NCI-H1694 (cell line): ENCODE measurements around the gene CERS3.
A peak's percentile ranks its signal among the peaks of the same experiment; 100 is the strongest.

ENCODE experiments used
- DNase-seq: peaks from one replicate; lab custom pipeline; 2025; lab: John Stamatoyannopoulos, UW

Gene CERS3

DNA sequence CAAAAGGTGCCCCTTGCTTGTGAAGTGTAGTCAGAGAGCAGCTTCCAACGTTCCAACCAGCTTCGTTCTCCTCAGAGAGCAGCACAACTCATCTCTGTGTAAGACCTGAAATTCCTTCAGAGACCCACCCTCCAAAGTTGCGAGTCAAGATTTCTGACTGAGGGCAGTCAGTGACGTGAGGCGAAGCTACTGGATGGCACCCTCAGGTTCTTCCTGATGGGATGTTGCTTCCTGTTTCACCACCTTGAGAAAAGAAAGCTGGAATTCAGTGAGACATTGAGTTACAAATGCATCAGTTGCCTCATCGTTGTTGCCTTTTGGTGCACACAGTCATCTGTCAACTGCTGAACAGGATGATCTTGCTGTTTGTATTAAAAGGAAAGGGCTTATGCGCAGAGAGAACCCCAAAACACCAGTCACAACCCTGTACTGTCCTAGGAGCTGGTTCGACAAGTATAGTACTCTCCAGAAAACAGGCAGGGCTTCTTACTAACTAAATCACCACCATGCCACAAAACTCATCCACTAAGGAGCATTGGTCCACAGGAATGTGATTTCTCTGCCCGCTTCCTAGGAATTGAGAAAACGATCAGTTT is at the start of gene CERS3:
Gene CERS3, minus strand, starts transcription at position 118 of the 596 bp plus-strand sequence. CDS start 27,101 bp downstream, outside the sequence.
- DNase-seq: no peak

DNA sequence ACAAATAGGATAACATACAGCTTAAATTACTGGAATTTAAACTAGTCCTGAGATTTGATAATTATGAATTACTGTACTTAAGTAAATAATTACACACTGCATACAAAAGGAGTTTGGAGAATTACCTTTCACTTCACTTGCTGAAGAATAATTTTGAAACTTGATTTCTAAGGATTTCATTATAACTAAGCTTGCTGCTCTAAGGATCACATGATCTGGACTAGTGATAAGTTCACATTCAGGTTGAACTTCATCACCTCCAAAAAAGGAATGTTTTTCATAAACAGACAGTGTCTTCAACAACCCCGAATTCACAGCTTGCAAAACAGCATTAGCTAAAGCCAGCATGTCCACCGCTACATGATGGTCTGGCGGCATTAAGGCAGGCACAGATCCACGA is 44.8 kb upstream of the CERS3 start:
- no peak for DNase-seq

DNA sequence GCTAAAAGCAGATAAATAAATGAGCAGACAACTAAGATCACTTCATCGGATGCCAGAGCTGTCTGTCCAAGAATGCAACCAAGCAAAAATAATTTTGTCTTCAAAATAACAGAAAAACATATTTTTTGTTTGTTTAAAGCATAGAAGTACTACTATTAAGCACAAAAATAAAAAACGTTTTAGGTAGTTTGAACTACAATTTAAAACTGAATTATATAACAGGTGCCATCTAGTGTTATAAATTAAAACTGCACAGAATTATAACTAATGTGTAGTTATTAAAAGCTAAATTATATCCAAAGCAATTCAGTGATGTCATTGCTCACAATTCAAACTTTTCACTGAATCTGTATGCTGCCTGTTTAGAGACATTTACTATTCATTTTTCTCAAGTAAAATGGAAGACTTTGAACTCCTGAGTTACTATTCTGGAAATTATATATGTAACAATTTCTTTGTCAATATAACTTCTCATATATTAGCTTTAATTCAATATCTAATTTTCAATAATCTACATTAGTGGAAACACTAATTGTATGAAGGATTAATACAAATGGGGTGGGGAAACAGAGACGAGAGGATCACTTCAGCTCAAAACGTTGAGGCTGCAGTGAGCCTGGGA is 43.7 kb upstream of the CERS3 start:
- peak; percentile 35 for DNase-seq

GRCh38 chr15:100571592-100572167 is 42.9 kb upstream of the CERS3 start:
- no peak for DNase-seq

- no peak for DNase-seq
These were observed 42.1 kb upstream of the CERS3 start for GRCh38 chr15:100570735-100571313.

GRCh38 chr15:100570275-100570674 is 41.5 kb upstream of the CERS3 start:
- DNase-seq: no peak

DNA sequence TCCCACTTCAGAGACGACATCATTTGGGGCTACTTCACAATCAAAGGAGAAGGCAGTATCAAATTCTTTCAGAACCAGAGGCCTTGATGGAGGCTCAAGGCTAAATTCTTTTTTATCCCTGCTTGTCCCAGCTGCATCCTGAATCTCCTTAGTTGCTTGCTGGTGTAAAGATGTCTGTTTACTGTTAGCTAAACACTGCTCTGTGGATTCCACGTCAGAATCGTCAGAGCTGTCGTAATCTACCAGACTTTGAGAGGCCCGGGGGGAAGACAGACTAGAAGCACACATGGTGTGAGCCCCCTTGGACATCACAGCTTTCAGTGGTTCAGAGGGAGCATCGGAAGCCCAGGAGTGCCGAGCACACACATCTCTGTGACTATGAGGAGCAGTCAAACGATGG is 40.6 kb upstream of the CERS3 start:
- DNase-seq: no peak

DNA sequence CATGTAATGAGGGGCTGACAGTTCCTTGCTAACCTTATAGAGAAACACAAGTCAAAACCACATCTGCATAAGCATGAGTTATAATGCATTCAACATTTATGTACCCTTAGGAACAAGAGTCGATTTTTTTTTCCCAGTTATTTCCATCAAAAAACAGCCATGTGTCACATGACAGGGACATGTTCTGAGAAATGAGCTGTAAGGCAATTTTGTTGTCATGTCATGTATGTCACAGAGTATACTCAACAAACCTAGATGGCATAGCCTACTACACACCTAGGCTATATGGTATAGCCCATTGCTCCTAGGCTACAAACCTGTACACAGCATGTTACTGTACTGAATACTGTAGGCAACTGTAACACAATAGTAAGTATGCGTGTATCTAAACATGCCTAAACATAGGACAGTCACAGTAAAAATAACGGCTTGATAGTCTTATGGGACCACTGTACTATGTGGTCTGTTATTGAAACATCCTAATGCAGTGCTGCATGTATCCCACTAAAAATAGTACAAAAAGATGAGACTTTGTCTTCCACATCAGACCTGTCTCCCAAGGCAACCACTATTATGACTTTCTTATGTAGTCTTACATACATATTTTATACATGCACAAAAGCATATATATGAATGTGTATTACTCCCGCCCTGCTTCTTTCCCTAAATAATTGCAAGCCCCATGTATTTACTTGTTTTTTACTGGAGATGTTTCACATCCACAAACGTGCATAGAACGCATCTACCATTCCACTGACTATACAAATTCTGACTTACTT is 38.3 kb upstream of the CERS3 start:
- DNase-seq: no peak

DNA sequence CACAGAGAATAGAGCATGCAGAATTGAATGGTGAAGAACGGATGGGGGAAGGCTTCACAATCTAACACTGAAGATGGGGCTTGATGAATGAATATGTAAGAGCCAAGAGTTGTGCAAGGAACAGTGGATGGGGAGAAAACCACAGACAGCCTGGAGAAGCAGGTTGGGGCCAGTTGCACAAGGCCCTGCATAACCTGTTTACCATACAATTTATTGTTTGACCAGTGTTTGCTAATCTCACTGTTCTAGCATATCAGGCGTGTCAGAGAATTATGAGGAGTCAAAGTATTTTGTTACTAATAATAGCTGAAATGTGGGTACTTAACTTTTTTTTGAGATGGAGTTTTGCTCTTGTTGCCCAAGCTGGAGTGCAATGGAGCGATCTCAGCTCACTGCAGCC is 36.8 kb upstream of the CERS3 start:
- no peak for DNase-seq

GRCh38 chr15:100560323-100560722 is 31.6 kb upstream of the CERS3 start:
- no peak for DNase-seq

DNA sequence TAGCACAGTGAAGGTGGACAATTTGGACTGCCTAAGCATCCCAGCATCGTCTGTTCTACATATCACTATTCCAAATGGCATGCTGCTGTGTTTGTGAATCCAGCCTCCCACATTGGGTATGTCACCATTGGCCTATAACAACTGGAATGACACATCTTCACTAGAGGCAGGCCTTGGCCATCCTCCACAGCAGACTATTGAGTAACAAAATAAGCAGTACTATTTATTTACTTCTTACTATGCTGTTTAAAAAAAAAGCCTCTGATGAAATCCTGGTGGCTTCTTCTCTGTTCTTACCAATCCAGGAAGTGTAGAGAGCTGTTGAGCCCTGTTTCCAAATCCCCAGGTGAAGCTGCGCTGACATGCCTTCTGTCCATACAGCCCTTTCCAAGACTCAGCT is 30.6 kb upstream of the CERS3 start:
- no peak for DNase-seq

DNA sequence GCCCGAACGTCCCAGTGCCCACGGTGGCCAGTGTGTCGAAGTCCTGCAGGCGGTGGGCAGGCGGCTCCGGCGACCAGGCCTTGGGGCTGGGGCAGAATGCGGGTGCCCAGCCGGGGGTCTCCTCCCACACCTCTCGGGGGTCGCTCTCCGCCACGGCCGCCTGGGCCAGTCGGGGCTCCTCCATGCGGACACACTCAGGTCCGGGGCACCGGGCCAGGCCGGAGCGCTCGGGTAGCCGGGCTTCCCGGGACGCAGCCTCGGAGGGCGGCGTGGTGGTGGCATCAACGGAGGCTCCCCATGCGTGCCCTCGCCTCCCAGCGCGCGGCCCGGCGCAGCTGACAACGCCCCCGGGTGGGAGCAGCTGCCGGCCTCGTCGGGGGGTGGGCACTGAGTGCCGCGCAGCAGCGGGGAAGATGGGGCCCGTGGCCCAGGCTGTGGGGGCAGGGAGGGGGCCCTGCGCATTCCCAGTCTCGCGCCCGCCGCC is 30.1 kb upstream of the CERS3 start:
- no peak for DNase-seq

DNA sequence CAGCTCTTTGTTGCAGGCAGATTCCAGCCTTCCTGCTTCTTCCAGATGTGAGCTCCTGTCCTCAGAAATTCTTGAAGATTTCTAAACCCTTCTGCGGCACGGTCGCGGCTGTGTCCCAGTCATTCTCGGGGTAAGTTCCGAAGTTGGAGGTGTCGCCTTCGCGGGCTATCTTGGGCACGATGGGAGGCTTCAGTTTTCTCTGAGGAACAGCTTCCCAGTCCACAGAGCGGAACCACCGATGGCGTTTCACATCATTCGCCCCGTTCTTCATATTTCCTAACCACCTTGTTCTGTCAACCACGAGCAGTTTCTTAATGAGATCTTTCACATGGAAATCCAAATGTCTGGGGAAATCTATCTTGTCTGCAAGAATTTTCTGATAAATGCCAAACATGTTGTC is 24.7 kb upstream of the CERS3 start:
- no peak for DNase-seq

DNA sequence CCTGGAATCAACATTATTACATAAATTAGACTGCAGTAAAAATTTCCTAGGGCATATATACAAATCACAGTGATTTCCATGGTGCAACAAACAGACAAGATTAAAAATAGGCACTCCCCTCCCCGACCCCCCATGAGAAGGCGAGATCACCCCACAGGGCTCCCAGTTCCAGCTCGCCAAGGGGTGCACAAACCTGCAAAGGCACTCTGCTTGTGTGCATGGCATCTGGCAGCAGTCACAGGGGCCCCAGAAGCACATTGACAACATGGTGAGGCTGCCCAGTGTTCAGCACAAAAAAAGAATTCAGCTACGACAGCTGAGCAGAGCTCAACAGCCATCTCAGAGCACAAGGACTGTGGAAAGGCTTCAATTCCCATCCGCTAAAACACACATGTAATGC is 19.2 kb upstream of the CERS3 start:
- no peak for DNase-seq

DNA sequence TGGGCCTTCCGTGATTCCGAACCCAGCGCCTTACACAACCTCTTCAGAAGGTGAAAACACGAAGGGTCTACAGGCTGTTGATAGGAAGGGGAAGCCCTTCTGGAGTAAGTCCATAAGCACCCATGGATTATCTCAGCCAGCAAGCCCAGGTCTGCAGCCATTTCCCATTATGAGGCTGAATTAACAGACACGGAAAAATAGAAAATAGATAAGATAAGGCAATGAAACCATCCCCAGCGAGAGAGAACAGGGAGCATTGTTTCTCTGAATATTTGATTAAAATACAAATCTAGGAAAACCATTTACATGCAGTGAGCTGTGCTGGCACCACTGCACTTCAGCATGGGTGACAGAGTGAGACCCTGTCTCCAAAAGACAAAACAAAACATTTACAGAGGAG is 16.2 kb upstream of the CERS3 start:
- no peak for DNase-seq

DNA sequence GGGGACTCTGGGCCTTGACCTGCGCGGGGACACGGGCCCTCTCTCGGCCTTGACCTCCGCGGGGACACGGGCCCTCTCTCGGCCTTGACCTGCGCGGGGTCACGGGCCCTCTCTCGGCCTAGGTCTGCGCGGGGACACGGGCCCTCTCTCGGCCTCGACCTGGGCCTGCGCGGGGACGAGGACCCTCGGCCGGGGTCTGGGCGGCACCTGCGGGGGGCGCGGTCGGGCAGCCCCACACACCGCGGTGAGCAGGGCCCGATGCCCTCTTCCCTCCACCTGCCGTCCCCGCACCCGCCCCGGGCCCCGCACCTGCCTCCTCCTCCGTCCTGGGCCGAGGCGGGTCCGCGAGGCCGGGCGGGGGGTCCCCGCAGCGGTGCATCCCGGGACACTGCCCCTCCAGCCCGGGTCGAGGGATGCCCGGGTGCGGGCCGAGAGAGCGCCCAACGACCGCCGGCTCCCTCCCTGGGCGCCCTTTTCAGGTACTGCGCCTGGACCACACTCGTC is 15.6 kb upstream of the CERS3 start:
- no peak for DNase-seq

- DNase-seq: no peak
These were observed 13.5 kb upstream of the CERS3 start for GRCh38 chr15:100542290-100542689.

DNA sequence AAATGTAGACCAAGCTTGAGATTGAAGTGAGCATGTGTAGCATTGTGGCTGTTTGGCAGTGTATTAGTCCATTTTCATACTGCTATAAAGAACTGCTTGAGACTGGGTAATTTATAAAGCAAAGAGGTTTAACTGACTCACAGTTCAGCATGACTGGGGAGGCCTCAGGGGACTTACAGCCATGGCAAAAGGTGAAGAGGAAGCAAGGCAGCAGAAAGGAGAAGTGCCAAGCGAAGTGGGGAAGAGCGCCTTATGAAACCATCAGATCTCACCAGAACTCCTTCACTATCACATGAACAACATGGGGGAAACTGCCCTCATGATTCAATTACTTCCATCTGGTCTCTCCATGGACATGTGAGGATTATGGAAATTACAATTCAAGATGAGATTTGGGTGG is 8.6 kb upstream of the CERS3 start:
- DNase-seq: no peak

DNA sequence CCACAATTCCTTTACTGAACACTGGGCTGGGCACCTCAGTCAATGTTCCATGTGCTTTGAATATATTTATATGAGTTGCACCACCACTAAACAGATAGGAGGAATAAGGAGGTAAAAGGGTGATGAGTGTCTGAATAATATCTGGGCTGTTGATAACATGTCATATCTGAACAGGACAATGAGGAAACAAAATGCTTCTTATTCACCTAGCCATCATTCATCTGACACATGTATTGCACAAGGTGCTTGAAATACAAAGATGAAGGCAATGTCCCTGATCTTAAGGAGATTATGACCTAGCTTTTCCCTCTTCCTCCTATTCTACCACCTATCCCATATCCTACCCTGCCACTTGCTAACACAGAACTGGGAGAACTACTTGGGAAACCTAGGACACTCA is 8.0 kb upstream of the CERS3 start:
- DNase-seq: no peak

GRCh38 chr15:100533886-100534285 is 5.1 kb upstream of the CERS3 start:
- DNase-seq: no peak

- no peak for DNase-seq
These were observed 3.1 kb upstream of the CERS3 start for GRCh38 chr15:100531823-100532327.

GRCh38 chr15:100531204-100531603 is 2.5 kb upstream of the CERS3 start:
- DNase-seq: no peak
